SK-N-SH (cell line): ENCODE results near the gene MYLK3. TPM values are rescaled to one million over a fixed set of nuclear protein-coding genes. Genes with fewer than 3 reads are reported as not detected.

Experiments
- CTCF ChIA-PET: fragments of 300-600, 350-600 bp; formaldehyde crosslinking; extraction: SDS; loops from one replicate; lab custom pipeline; 2021; lab: Yijun Ruan, JAX
- POLR2A ChIA-PET: fragments of 350-600 bp; sonication (Branson Sonifier 250); formaldehyde crosslinking; extraction: SDS; loops from one replicate; lab custom pipeline; 2020; ENCODE audit warnings: antibody characterized with exemption, inconsistent platforms; lab: Yijun Ruan, JAX
- DNase-seq: peaks from one replicate; pipeline ENCODE4 v3.0.0; 2012
- H2AFZ ChIP-seq: fragments of 200-600 bp; sonication (generic); 2 replicates; pipeline ENCODE4 v1.8.1; 2016; ENCODE audit warnings: antibody characterized with exemption, mild to moderate bottlenecking, low read depth
- H3F3A ChIP-seq: fragments of 200-600 bp; sonication (generic); replicated peaks from 2 replicates; pipeline ENCODE3; 2016; ENCODE audit warnings: antibody characterized with exemption, mild to moderate bottlenecking; ENCODE audit not compliant: insufficient read depth
- H3K27ac ChIP-seq, 2 experiments: fragments of 200-500 bp in 1 of 2; fragments of 200-600 bp in 1 of 2; sonication (Bioruptor generic) in 1 of 2; sonication (generic), shearing (Covaris generic) in 1 of 2; 2 replicates each; pipeline versions ENCODE4 v1.5.1 to v1.6.1; 2014 to 2016; ENCODE audit warnings: low read depth in 2 of 2, inconsistent platforms in 1 of 2, low read length in 1 of 2, mild to moderate bottlenecking in 1 of 2, mixed read lengths in 1 of 2
- H3K27me3 ChIP-seq: fragments of 200-600 bp; sonication (generic), shearing (Covaris generic); 2 replicates; pipeline ENCODE4 v1.6.1; 2016; ENCODE audit warnings: mixed run types; ENCODE audit not compliant: insufficient read depth
- H3K36me3 ChIP-seq, 2 experiments: fragments of 200-500 bp in 1 of 2; fragments of 200-600 bp in 1 of 2; sonication (Bioruptor generic) in 1 of 2; sonication (generic) in 1 of 2; replicated peaks in 1 of 2; 2 replicates each; pipeline versions ENCODE3 to v1.5.1; 2014 to 2016; ENCODE audit warnings: low read length in 1 of 2, mild to moderate bottlenecking in 1 of 2; ENCODE audit not compliant: insufficient read depth in 2 of 2, control insufficient read depth in 1 of 2
- H3K4me1 ChIP-seq, 2 experiments: fragments of 200-500 bp in 1 of 2; fragments of 200-600 bp in 1 of 2; sonication (Bioruptor generic) in 1 of 2; sonication (generic), shearing (Covaris generic) in 1 of 2; 2 replicates each; pipeline versions ENCODE4 v1.5.1 to v1.6.1; 2014 to 2016; ENCODE audit warnings: low read depth in 1 of 2, low read length in 1 of 2, mixed run types in 1 of 2; ENCODE audit not compliant: insufficient read depth in 2 of 2, control insufficient read depth in 1 of 2
- H3K4me2 ChIP-seq: fragments of 200-600 bp; sonication (generic), shearing (Covaris generic); 2 replicates; pipeline ENCODE4 v1.6.1; 2017; ENCODE audit warnings: mixed run types
- H3K4me3 ChIP-seq, 2 experiments: fragments of 200-500 bp in 1 of 2; fragments of 200-600 bp in 1 of 2; sonication (Bioruptor generic) in 1 of 2; sonication (generic), shearing (Covaris generic) in 1 of 2; 2 replicates each; pipeline versions ENCODE4 v1.5.1 to v1.8.1; 2014 to 2016; ENCODE audit warnings: low read depth in 2 of 2, inconsistent platforms in 1 of 2, low read length in 1 of 2, mild to moderate bottlenecking in 1 of 2, mixed read lengths in 1 of 2, moderate library complexity in 1 of 2
- H3K79me2 ChIP-seq: fragments of 200-600 bp; sonication (generic); 2 replicates; pipeline ENCODE4 v1.8.1; 2017; ENCODE audit warnings: mild to moderate bottlenecking; ENCODE audit not compliant: insufficient read depth
- H3K9ac ChIP-seq: fragments of 200-600 bp; sonication (generic); 2 replicates; pipeline ENCODE4 v1.6.1; 2017; ENCODE audit warnings: mixed run types
- H3K9me2 ChIP-seq: fragments of 200-600 bp; sonication (generic); 2 replicates; pipeline ENCODE4 v1.6.1; 2017; ENCODE audit warnings: mixed run types
- H3K9me3 ChIP-seq: fragments of 200-600 bp; sonication (generic); 2 replicates; pipeline ENCODE4 v1.6.1; 2017; ENCODE audit warnings: mixed run types, mild to moderate bottlenecking, moderate library complexity
- H4K20me1 ChIP-seq: fragments of 200-600 bp; sonication (generic); 2 replicates; pipeline ENCODE4 v1.6.1; 2017; ENCODE audit warnings: mild to moderate bottlenecking, mixed run types; ENCODE audit not compliant: insufficient read depth
- EP300 ChIP-seq, 2 experiments: IDR thresholded peaks; 2 replicates each; pipeline versions ENCODE4 v1.4.0 to v1.6.1; 2012; ENCODE audit warnings: borderline replicate concordance in 1 of 2, low read depth in 1 of 2, low read length in 1 of 2
- EZH2phosphoT487 ChIP-seq: fragments of 200-600 bp; sonication (generic); IDR thresholded peaks from 2 replicates; pipeline ENCODE4 v1.6.1; 2017; ENCODE audit warnings: low read depth, mixed run types, mild to moderate bottlenecking, antibody characterized with exemption, moderate library complexity, borderline replicate concordance
- FOSL2 ChIP-seq: IDR thresholded peaks from 2 replicates; pipeline ENCODE4 v1.4.0; 2012; ENCODE audit warnings: low read depth, mild to moderate bottlenecking, moderate library complexity, borderline replicate concordance
- FOXJ3 ChIP-seq: sonication (generic); formaldehyde crosslinking; IDR thresholded peaks from 2 replicates; pipeline ENCODE4 v1.5.1; 2020; ENCODE audit warnings: mild to moderate bottlenecking, missing genetic modification reagents
- IRF3 ChIP-seq: fragments of 150-350 bp; IDR thresholded peaks from 2 replicates; pipeline ENCODE4 v1.6.1; 2016; ENCODE audit warnings: mild to moderate bottlenecking, low read depth, low read length
- MAX ChIP-seq: IDR thresholded peaks from 2 replicates; pipeline ENCODE4 v1.4.0; 2012; ENCODE audit warnings: low read depth
- MEF2A ChIP-seq: IDR thresholded peaks from 2 replicates; pipeline ENCODE4 v1.4.0; 2012; ENCODE audit warnings: low read depth, borderline replicate concordance
- POLR2AphosphoS5 ChIP-seq: IDR thresholded peaks from 2 replicates; pipeline ENCODE4 v1.6.1; 2012; ENCODE audit warnings: low read depth, low read length
- RCOR1 ChIP-seq: fragments of 150-350 bp; IDR thresholded peaks from 2 replicates; pipeline ENCODE4 v1.6.1; 2017; ENCODE audit warnings: antibody characterized with exemption, low read length
- REST ChIP-seq: IDR thresholded peaks from 2 replicates; pipeline ENCODE4 v1.6.1; 2012; ENCODE audit warnings: mild to moderate bottlenecking, low read depth, low read length, moderate library complexity
- TAF1 ChIP-seq: IDR thresholded peaks from 2 replicates; pipeline ENCODE4 v1.6.1; 2012; ENCODE audit warnings: low read depth, mild to moderate bottlenecking, low read length, moderate library complexity, borderline replicate concordance
- TEAD4 ChIP-seq: IDR thresholded peaks from 2 replicates; pipeline ENCODE4 v1.4.0; 2012; ENCODE audit warnings: mild to moderate bottlenecking, borderline replicate concordance; ENCODE audit not compliant: insufficient read depth
- WGBS: methylation state at CpG from one replicate; pipeline ENCODE4 v1.1.6; 2017; ENCODE audit warnings: low lambda C conversion rate; 5-methylcytosine and 5-hydroxymethylcytosine counted together
- polyA plus RNA-seq, 3 experiments: library from polyadenylated mRNA; depleted of rRNA; stranded (reverse); fragments of >200 nt; gene quantifications; 2 replicates each; pipeline ENCODE4 v1.2.3, GENCODE V29; 2012
- TF ChIP-seq, protein P1 (sequence below): IDR thresholded peaks from 2 replicates; pipeline ENCODE4 v1.4.0; 2012; ENCODE audit warnings: low read depth, borderline replicate concordance
- TF ChIP-seq, protein P2 (sequence below): IDR thresholded peaks from 2 replicates; pipeline ENCODE4 v1.4.0; 2012; ENCODE audit warnings: low read depth, borderline replicate concordance
- TF ChIP-seq, protein P3 (sequence below): IDR thresholded peaks from 2 replicates; pipeline ENCODE4; 2012

The MYLK3 gene
- polyA plus RNA-seq, 1 of the 3 experiments (the other 2 are of a cell fraction), result 0.05 TPM

GRCh38 chr16:46789499-46790414 lies 41.6 kb upstream of the MYLK3 start (continued):
- TF ChIP-seq, protein P1, sequence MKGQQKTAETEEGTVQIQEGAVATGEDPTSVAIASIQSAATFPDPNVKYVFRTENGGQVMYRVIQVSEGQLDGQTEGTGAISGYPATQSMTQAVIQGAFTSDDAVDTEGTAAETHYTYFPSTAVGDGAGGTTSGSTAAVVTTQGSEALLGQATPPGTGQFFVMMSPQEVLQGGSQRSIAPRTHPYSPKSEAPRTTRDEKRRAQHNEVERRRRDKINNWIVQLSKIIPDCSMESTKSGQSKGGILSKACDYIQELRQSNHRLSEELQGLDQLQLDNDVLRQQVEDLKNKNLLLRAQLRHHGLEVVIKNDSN, result no peak
- TF ChIP-seq, protein P2, sequence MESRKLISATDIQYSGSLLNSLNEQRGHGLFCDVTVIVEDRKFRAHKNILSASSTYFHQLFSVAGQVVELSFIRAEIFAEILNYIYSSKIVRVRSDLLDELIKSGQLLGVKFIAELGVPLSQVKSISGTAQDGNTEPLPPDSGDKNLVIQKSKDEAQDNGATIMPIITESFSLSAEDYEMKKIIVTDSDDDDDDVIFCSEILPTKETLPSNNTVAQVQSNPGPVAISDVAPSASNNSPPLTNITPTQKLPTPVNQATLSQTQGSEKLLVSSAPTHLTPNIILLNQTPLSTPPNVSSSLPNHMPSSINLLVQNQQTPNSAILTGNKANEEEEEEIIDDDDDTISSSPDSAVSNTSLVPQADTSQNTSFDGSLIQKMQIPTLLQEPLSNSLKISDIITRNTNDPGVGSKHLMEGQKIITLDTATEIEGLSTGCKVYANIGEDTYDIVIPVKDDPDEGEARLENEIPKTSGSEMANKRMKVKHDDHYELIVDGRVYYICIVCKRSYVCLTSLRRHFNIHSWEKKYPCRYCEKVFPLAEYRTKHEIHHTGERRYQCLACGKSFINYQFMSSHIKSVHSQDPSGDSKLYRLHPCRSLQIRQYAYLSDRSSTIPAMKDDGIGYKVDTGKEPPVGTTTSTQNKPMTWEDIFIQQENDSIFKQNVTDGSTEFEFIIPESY, result 0 out of 2 replicates have a peak, but pooled peaks have one; percentile 60
- TF ChIP-seq TAF1 (no peak), MAX (peak; percentile 46; the same call in 1 of the 2 replicates)

GRCh38 chr16:46788891-46789474 lies 40.8 kb upstream of the MYLK3 start:
- Histone ChIP-seq H3F3A (peaks cover 2% of the 10 kb centered on the region), H3K4me2 (no peak overlapping the region), H3K27me3 (no peaks in the 10 kb centered on the region), H4K20me1 (no peaks in the 10 kb centered on the region), H3K36me3 (no peaks in the 10 kb centered on the region), H3K9me2 (no peaks in the 10 kb centered on the region), H3K9ac (no peak overlapping the region), H3K4me3 (no peak overlapping the region), H3K27ac (no peak overlapping the region), H3K79me2 (no peaks in the 10 kb centered on the region), H2AFZ (no peak overlapping the region), H3K9me3 (no peaks in the 10 kb centered on the region), H3K4me1 (no peaks in the 10 kb centered on the region; a peak in 1 of 4 replicates)
- CTCF ChIA-PET, result interaction anchor here (1.0 to 1.9 kb wide), 2 partner anchors 12 to 1376 kb away, joined by 3 to 4 read pairs; no protein-coding TSS in a partner anchor
- 87% methylated on average over 3 of the region's 3 CpGs for whole genome bisulfite sequencing
- POLR2A ChIA-PET, result no interaction called here
- TF ChIP-seq TEAD4, result no peak
- TF ChIP-seq, protein P3, sequence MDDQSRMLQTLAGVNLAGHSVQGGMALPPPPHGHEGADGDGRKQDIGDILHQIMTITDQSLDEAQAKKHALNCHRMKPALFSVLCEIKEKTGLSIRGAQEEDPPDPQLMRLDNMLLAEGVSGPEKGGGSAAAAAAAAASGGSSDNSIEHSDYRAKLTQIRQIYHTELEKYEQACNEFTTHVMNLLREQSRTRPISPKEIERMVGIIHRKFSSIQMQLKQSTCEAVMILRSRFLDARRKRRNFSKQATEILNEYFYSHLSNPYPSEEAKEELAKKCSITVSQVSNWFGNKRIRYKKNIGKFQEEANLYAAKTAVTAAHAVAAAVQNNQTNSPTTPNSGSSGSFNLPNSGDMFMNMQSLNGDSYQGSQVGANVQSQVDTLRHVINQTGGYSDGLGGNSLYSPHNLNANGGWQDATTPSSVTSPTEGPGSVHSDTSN, result no peak
- TF ChIP-seq EP300 (IDR thresholded peaks at IDR 0.05; ENCODE audit: borderline replicate concordance in 1 of 2, low read depth in 1 of 2, low read length in 1 of 2), result no peak
- TF ChIP-seq FOXJ3 (CRISPR knock-in tag), result no peak
- no peak for TF ChIP-seq MEF2A
- TF ChIP-seq EZH2phosphoT487, result no peak
- TF ChIP-seq FOSL2, result no peak
- no peak for TF ChIP-seq POLR2AphosphoS5
- no peak for TF ChIP-seq RCOR1
- TF ChIP-seq IRF3, result no peak
- TF ChIP-seq REST, result no peak
- no peak for DNase-seq
